ENCODE measurements around the gene DBH. TPM values are rescaled to one million over a fixed set of nuclear protein-coding genes. Genes with fewer than 3 reads are reported as not detected.

The DBH gene
- total RNA-seq, 1 donor from 2014 or later, result not detected

DNA sequence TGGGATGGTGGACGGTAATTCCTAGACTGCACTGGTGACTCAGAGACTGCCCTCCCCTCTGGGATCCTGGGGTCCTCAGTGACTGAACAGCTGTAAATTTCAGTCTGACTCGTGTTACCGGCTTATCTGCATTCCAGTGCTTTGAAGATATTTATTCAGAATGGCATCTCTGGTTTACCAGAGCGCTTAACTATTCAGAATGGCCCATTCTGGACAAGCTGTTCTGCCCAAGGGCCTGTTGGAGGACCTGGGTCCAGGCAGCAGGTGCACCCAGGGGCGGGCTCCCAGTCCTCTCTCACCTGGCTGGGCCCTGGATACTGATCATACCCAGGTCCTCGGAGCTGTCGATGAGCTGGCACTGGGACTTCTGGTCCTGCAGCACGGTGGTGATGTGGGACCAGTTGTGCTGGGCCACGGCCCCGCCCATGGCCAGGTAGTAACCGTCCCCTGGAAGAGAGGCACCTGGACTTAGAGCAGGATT is 54.0 kb downstream of the DBH start:
- ATAC-seq (no peak), DNase-seq (no peak)
- intact Hi-C loops (cut with micrococcal nuclease), result no loop called here

DNA sequence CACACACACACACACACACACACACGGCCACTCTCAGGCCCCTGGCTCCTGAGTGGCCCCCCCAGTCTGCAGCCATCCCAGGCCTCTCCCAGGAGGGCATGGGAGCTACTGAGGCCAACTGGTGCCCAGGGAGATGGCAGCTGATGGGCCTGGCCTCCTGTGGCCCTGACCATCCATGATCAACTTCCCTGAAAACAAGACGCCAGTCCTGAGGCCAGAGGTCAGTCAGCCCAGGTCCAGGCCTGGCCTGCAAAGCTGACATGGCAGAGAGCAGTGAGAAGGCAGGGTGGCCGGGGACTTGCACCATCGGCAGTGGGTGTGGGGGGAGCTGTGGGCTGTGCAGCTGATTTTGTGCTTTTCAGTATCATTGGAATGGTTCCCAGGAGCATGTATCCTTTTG is 55.0 kb downstream of the DBH start:
- no peak for DNase-seq
- intact Hi-C loops (cut with micrococcal nuclease), result no loop called here

GRCh38 chr9:133691626-133692363 is 55.6 kb downstream of the DBH start:
- intact Hi-C loops (cut with micrococcal nuclease), result no loop called here
- ATAC-seq (no peak), DNase-seq (no peak)

More for the DNA sequence above, 55.0 kb downstream of the DBH start:
- no peak for ATAC-seq

DNA sequence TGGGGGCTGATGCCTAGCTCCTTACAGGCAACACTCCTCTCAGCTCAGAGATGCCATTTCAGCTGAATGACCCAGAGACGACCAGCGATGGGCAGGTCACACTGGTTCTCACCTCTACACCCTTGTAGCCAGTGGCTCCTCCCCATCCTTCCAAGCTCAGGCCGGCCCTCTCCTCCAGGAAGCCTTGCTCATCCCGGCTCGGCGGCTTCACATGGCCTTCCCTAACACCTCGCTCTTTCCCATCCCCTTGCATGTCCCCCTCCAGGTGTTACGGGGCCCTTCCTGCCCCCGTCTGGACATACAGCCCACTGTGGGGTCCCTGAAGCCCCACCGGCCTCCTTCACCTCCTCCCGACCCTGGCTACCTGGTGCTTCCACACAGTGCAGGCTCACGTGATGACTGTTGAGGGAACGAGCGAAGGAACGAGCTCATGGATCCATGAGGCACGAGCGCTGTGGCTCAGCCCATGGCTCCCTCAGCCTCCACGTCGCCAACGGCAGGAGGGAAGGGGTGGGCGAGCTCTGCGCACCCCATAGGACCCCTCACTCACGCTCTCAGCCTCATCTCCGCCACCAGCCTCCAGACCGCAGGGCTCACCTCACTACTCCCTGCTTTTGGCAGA is 56.3 kb downstream of the DBH start:
- intact Hi-C loops (cut with micrococcal nuclease), result no loop called here
- DNase-seq (peak; percentile 13), ATAC-seq (no peak)

- intact Hi-C loops (cut with micrococcal nuclease), result no loop called here
- ATAC-seq, result no peak
- DNase-seq, result peak; percentile 10
Measured at GRCh38 chr9:133693116-133693515, 57.0 kb downstream of the DBH start.

GRCh38 chr9:133693703-133694529 is 57.8 kb downstream of the DBH start:
- peak; percentile 23 for DNase-seq
- intact Hi-C loops (cut with micrococcal nuclease), result no loop called here

DNA sequence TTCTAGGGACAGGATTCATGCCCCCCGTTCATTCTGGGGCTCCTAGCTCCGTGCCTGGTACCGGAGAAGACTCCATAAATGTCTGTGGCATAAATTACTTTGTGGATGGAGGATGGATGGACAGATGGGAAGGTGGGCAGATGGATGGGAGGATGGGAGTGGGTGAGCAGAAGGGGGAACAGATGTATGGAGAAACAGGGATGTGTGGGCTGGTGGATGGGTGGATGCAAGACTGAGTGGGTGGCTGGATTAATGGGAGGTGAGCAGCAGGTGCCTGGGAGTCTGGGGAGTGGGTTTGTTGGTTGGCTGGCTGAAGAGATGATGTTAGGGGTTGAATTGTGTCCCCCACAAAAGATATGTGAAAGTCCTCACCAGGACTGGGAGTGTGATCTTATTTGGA is 58.5 kb downstream of the DBH start:
- intact Hi-C loops (cut with micrococcal nuclease), result no loop called here
- ATAC-seq (no peak), DNase-seq (no peak)

More at GRCh38 chr9:133693703-133694529, 57.8 kb downstream of the DBH start:
- ATAC-seq, result no peak

DNA sequence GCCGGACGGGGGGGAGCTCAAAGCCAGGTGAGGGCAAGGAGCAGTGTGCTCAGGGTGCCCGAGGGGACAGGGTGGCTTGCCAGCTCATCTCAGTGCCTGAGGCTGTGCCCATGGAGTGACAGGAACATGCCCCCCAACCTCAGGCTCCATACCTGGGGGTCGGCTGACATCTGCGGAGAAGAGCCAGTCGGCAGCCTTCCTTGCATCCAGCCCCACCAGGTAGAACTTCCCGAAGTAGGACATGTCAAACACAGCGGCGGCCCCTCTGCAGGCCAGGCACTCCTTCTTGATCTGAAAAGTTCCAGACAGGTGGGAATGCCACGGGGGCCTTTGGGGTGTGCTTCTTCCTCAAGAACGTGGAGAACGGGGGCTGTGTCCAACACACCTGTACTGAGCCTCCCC is 59.9 kb downstream of the DBH start:
- intact Hi-C loops (cut with micrococcal nuclease), result no loop called here
- ATAC-seq (no peak), DNase-seq (peak; percentile 8)

GRCh38 chr9:133699546-133699945 is 63.4 kb downstream of the DBH start:
- intact Hi-C loops (cut with micrococcal nuclease), result no loop called here
- ATAC-seq (no peak), DNase-seq (no peak)

GRCh38 chr9:133700819-133701320 is 64.7 kb downstream of the DBH start:
- intact Hi-C loops (cut with micrococcal nuclease), result no loop called here
- ATAC-seq (no peak), DNase-seq (no peak)

- intact Hi-C loops (cut with micrococcal nuclease), result no loop called here
- peak; percentile 19 for DNase-seq
- ATAC-seq, result no peak
Measured at GRCh38 chr9:133701321-133701980, 65.3 kb downstream of the DBH start.

DNA sequence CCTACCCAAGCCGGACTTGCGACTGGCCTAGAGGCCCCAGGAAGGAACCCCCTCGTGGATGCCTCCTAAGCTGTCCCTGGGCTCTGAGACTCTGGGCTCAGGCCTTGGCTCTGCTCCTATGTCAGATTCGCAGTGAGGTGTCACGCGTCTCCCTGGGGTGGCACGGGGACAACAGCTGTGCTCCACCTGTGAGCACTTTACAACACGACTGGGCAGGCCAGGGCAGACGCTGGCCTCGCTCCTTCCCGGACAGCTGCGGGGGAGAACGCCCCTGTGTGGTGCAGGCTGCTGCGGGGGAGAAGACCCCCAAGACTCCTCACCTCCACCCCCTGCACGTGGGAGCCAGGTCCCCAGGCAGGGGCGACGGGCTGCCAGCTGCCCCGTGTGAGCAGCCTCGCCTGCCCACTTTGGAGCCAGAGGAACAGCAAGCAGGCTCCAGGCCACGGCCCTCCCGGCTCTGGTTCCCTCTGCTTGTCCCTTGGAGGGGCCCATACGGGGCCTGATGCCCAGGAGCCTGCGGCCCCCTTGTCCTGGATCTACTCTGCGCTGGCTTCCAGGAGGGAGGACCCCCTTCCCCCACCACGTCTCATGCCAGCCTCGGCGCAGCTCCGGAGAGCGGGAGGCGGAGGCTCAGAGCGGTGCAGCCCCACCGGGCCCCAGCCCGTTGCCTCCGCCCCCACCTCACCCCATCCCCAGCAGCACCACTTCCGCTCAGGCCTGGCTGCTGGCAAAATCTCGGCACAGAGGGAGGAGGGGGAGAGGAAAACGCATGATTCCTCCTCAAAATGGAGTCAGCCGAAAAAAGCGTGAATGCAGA is 66.0 kb downstream of the DBH start:
- ATAC-seq (peak; percentile 54), DNase-seq (peak; percentile 46)
- intact Hi-C loops (cut with micrococcal nuclease), result no loop called here

- ATAC-seq (no peak), DNase-seq (peak; percentile 27)
- intact Hi-C loops (cut with micrococcal nuclease), result no loop called here
Measured at GRCh38 chr9:133702798-133703590, 66.8 kb downstream of the DBH start.

DNA sequence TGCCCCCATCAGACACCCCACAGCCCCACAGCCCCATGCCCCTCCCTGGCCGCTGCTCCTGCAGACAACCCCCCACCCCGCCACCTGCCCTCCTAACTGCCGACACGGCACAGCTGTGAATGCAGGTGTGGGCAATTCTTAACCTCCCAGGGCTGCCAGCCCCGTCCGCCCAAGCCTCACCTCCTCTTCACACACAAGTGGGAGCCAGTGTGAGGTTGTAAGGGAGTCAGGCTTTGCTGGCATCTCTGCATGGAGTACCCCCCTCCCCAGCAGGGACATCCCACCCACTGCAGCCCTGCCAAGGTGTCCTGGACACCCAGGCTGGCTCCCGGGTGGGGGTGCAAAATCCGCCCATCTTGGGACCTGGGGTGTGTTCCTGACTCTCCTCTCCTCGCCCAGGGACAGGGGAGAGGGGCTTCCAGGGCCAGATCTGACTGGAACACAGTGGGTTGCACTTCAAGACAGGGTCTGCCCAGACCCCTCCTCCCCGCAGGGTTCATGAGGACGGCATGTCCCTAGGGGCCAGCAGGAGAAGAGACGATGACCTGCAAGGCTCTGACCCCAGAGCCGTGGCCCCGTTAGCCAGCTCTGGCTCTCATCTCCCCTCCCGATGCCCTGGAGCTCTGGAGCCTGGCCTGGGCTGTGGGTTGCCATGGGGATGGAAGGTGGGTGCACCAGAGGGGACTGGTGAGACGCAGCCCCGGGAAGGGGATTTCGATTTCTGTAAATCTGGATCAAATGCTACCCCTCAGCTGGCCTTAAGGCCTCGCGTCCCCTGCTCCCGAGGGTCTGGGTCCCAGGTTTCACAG is 67.6 kb downstream of the DBH start:
- no peak for ATAC-seq
- intact Hi-C loops (cut with micrococcal nuclease), result no loop called here
- peak; percentile 10 for DNase-seq

- DNase-seq, result peak; percentile 18
- ATAC-seq, result no peak
- intact Hi-C loops (cut with micrococcal nuclease), result no loop called here
Measured at GRCh38 chr9:133704711-133705181, 68.6 kb downstream of the DBH start.

- DNase-seq (peak; percentile 4), ATAC-seq (no peak)
- intact Hi-C loops (cut with micrococcal nuclease), result no loop called here
Measured at GRCh38 chr9:133705576-133705975, 69.4 kb downstream of the DBH start.

Data from left ventricle myocardium superior (tissue), 1 donor.